ENCODE data around the gene SDF4. TPM values are rescaled to one million over a fixed set of nuclear protein-coding genes. Genes with fewer than 3 reads are reported as not detected.

Gene SDF4
- total RNA-seq, 4 donors from 2014 or later, result 153 to 267 (median 226) TPM

DNA sequence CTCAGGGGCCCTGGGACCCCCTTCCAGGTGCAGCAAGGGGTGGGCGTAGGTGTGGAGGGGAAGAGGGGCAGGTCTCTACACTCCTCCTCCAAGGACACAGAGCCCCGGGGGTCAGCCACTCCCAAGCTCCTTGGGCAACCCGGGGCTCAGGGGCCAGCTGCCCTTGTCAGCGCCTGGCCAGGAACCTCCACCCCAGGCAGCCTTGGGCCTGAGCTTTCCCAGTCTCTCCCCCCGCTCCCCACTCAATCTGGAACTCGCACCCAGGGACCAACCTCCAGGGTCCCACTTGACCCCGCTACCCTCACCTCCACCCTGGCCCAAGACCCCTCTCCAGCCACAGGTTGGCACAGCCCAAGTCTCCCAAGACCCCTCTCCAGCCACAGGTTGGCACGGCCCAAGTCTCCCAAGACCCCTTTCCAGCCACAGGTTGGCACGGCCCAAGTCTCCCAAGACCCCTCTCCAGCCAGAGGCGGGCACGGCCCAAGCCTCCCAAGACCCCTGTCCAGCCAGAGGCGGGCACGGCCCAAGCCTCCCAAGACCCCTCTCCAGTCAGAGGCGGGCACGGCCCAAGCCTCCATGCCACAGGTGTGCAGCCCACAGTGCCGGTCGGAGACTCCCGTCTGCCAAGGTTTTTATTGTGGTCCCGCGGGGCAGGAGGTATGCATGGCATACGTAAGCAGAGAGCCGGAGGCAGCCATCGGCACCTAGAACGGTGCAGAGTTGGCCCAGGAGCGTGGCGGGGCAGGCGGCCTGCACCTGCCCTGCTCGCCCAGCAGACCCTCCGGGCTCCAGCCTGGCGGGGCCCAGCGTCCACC lies 20.9 kb downstream of the SDF4 start:
- Histone ChIP-seq H3K36me3 (no peaks in the 10 kb centered on the region), H3K9me3 (no peaks in the 10 kb centered on the region), H3K4me1 (peaks cover 7 to 49% (median 24%) of the 10 kb centered on the region in 4 donors), H3K27me3 (peaks cover 51% of the 10 kb centered on the region), H3K4me3 (no peak overlapping the region), H3K27ac (no peak overlapping the region)
- TF ChIP-seq, protein P1, sequence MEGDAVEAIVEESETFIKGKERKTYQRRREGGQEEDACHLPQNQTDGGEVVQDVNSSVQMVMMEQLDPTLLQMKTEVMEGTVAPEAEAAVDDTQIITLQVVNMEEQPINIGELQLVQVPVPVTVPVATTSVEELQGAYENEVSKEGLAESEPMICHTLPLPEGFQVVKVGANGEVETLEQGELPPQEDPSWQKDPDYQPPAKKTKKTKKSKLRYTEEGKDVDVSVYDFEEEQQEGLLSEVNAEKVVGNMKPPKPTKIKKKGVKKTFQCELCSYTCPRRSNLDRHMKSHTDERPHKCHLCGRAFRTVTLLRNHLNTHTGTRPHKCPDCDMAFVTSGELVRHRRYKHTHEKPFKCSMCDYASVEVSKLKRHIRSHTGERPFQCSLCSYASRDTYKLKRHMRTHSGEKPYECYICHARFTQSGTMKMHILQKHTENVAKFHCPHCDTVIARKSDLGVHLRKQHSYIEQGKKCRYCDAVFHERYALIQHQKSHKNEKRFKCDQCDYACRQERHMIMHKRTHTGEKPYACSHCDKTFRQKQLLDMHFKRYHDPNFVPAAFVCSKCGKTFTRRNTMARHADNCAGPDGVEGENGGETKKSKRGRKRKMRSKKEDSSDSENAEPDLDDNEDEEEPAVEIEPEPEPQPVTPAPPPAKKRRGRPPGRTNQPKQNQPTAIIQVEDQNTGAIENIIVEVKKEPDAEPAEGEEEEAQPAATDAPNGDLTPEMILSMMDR (IDR thresholded peaks at IDR 0.05), result no peak
- TF ChIP-seq POLR2AphosphoS5 (IDR thresholded peaks at IDR 0.05), result no peak
- WGBS, 2 donors (ENCODE audit: low coverage in 1 of 2), result 89% methylated on average over 31 of the region's 31 CpGs; no CpG with 5 or more reads in 1 of the 2 donors
- intact Hi-C loops (cut with DNase I; ENCODE audit: low total_unique reads), result no loop called here
- DNase-seq, result peak; percentile 6
- in situ Hi-C loops (cut with MboI; ENCODE audit: low pct_ligation_motif_present in 1 of 4, low pct_unique_long_range_greater_than_20kb in 1 of 4, low sequenced_read_pairs in 3 of 4), result no loop called here

DNA sequence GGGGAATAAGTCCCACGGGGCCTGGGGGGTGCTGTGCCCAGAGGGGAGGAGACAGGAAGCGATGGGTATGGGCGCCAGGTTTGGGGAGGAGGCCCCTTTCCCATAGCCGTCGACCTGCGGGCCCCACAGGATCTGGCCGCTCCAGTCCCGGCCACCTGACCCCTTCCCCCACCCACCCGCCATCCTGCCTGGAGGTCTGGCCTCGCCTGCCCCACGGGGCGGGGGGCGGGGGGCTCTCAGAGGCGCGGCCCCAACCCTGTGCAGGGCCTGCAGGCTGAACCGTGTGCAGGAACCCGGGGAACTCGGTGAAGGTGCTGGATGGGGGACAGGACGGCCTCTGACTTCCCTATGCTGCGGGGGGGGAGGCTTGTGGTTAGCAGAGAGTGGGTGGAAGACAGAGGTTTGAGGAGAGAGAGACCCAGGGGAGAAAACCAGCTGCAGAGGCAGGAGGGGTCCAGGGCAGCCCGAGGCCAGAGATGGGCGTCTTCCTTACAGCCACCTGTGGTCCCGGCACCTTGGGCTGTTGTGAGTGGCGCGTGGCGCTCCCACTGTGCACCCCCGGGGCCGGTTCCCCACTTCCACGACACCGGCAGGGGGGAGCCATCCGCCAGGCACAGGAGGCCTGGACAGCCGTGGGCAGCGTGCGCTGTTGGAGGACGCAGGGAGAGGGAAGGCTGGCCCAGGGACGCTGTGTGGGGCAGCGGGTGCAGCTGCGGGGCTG lies 22.9 kb downstream of the SDF4 start:
- in situ Hi-C loops (cut with MboI; ENCODE audit: low pct_ligation_motif_present in 1 of 4, low pct_unique_long_range_greater_than_20kb in 1 of 4, low sequenced_read_pairs in 3 of 4), result no loop called here
- H3K4me1 ChIP-seq, result peaks cover 7 to 40% (median 22%) of the 10 kb centered on the region in 4 donors
- TF ChIP-seq, protein P1 (IDR thresholded peaks at IDR 0.05), result no peak
- TF ChIP-seq POLR2AphosphoS5 (IDR thresholded peaks at IDR 0.05), result no peak
- TF ChIP-seq POLR2A (IDR thresholded peaks at IDR 0.05), result no peak
- no peak for TF ChIP-seq EP300 (IDR thresholded peaks at IDR 0.05; ENCODE audit: low read depth)
- peak; percentile 69 for DNase-seq
- peaks cover 65% of the 10 kb centered on the region for H3K27me3 ChIP-seq
- H3K36me3 ChIP-seq, result no peaks in the 10 kb centered on the region
- WGBS, 2 donors (ENCODE audit: low coverage in 1 of 2), result 43% methylated on average over 35 of the region's 38 CpGs; no CpG with 5 or more reads in 1 of the 2 donors
- H3K4me3 ChIP-seq, result peak overlapping the region in 1 of 4 donors; percentile 24
- intact Hi-C loops (cut with DNase I; ENCODE audit: low total_unique reads), result no loop called here
- H3K9me3 ChIP-seq, result no peaks in the 10 kb centered on the region
- peak overlapping the region in 3 of 4 donors; percentile 25 to 81 (median 69) for H3K27ac ChIP-seq

DNA sequence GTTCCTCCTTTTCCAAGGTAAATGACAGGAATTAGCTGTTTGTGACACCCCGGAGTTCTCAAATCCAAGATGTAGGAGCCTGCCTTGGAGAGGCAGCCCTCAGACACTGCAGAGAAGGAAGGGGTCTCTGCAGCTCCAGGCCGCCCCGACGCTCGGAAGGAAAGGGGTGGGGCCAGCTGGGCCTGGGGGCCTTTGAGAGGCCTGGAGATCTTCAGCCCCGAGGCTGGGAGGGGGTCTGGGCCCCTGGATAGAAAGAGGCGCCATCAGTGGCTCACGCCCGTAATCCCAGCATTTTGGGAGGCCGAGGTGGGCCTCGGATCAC lies 24.3 kb downstream of the SDF4 start:
- Histone ChIP-seq H3K27me3 (peaks cover 75% of the 10 kb centered on the region), H3K9me3 (no peaks in the 10 kb centered on the region), H3K4me1 (peaks cover 7 to 31% (median 20%) of the 10 kb centered on the region in 4 donors), H3K4me3 (no peak overlapping the region), H3K36me3 (no peaks in the 10 kb centered on the region), H3K27ac (peak overlapping the region in 3 of 4 donors; percentile 25 to 81 (median 69))
- in situ Hi-C loops (cut with MboI; ENCODE audit: low pct_ligation_motif_present in 1 of 4, low pct_unique_long_range_greater_than_20kb in 1 of 4, low sequenced_read_pairs in 3 of 4) (no loop called here), intact Hi-C loops (cut with DNase I; ENCODE audit: low total_unique reads) (no loop called here)
- peak; percentile 5 for DNase-seq
- TF ChIP-seq POLR2AphosphoS5 (IDR thresholded peaks at IDR 0.05), result no peak
- TF ChIP-seq EP300 (IDR thresholded peaks at IDR 0.05; ENCODE audit: low read depth), result no peak
- TF ChIP-seq POLR2A (IDR thresholded peaks at IDR 0.05), result no peak
- TF ChIP-seq, protein P1 (IDR thresholded peaks at IDR 0.05), result no peak
- WGBS, 2 donors (ENCODE audit: low coverage in 1 of 2), result 59 to 66% methylated on average over 7 to 10 of the region's 11 CpGs

DNA sequence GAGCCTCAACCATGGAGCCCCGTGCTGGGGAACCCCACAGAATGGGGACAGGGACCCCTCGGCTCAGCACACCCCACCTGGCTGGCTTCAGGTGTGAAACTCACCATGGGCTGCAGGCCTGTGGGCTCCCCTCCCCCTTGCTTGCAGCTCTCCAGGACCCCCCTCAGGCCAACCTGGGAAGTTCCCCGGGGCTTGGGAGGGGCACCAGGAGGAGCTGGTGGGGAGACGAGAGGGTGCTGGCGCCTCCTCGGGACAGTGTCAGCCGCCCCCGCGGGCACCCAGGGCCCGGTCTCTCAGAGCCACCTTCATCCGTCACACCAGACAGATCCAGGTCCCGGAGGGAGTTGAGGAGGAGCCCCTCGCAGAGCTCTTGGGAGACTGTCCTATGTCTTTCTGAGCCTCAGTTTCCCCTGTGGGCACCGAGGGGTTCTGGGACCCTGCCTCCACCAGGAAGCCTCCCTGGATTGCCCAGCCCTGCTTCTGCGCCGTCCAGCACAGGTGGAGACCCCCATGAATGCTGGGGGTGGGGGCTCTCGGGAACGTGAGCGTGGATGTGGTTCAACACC lies 24.8 kb downstream of the SDF4 start:
- Histone ChIP-seq H3K9me3 (no peaks in the 10 kb centered on the region), H3K27me3 (peaks cover 75% of the 10 kb centered on the region), H3K4me1 (peaks cover 7 to 31% (median 19%) of the 10 kb centered on the region in 4 donors), H3K27ac (peak overlapping the region in 2 of 4 donors; percentile 44 to 81), H3K4me3 (no peak overlapping the region), H3K36me3 (no peaks in the 10 kb centered on the region)
- peak; percentile 22 for DNase-seq
- 42% methylated on average over 15 of the region's 19 CpGs; no CpG with 5 or more reads in 1 of the 2 donors for WGBS, 2 donors (ENCODE audit: low coverage in 1 of 2)
- no peak for TF ChIP-seq POLR2AphosphoS5 (IDR thresholded peaks at IDR 0.05)
- intact Hi-C loops (cut with DNase I; ENCODE audit: low total_unique reads), result no loop called here
- in situ Hi-C loops (cut with MboI; ENCODE audit: low pct_ligation_motif_present in 1 of 4, low pct_unique_long_range_greater_than_20kb in 1 of 4, low sequenced_read_pairs in 3 of 4), result no loop called here
